Prostate gland (tissue), 2 donors: ENCODE measurements around the gene PTPRJ.
"Not testable (repeated sequence)": the region's sequence is repeated elsewhere in the genome, so short reads cannot be mapped to it uniquely, and the experiment has no call there.

Experiments
- CTCF ChIP-seq, 4 experiments: fragments of 200-600 bp in 2 of 4; fragments of 450-650 bp in 2 of 4; sonication (generic) in 2 of 4; IDR thresholded peaks; 1 replicate in 3 of 4; 2 replicates in 1 of 4; pipeline ENCODE4 v1.5.1; 2016 to 2019; ENCODE audit warnings: antibody characterized with exemption in 4 of 4, mild to moderate bottlenecking in 2 of 4, moderate library complexity in 2 of 4
- POLR2A ChIP-seq: fragments of 450-650 bp; IDR thresholded peaks from one replicate; pipeline ENCODE4 v1.6.1; 2016; ENCODE audit warnings: antibody characterized with exemption, mild to moderate bottlenecking
- POLR2AphosphoS5 ChIP-seq: sonication (generic); formaldehyde crosslinking; IDR thresholded peaks from one replicate; pipeline ENCODE4 v1.6.1; 2017; ENCODE audit warnings: antibody characterized with exemption

- TF ChIP-seq POLR2AphosphoS5; POLR2A; CTCF (IDR thresholded peaks at IDR 0.05): not testable (repeated sequence)
Measured at GRCh38 chr11:48021201-48021820, 41.0 kb downstream of the PTPRJ start.
